ENCODE measurements around the gene PNPLA7. TPM values are rescaled to one million over a fixed set of nuclear protein-coding genes. Genes with fewer than 3 reads are reported as not detected.

PNPLA7 gene
- total RNA-seq, 1 donor from 2014 or later: 16.2 TPM

GRCh38 chr9:137583957-137584356 is 33.8 kb upstream of the PNPLA7 start:
- H3K27ac ChIP-seq: no peak overlapping the region
- no peaks in the 10 kb centered on the region for H3K27me3 ChIP-seq
- H3K4me1 ChIP-seq: peaks cover 17% of the 10 kb centered on the region
- peaks cover 0 to 63% of the 10 kb centered on the region in 2 donors for H3K36me3 ChIP-seq
- no peak for DNase-seq (ENCODE audit: extremely low spot score in 2 of 2)
- intact Hi-C loops (cut with DNase I): no loop called here
- no peak overlapping the region for H3K4me3 ChIP-seq
- no peak for TF ChIP-seq CTCF (IDR thresholded peaks at IDR 0.05)
- TF ChIP-seq POLR2AphosphoS5 (IDR thresholded peaks at IDR 0.05; ENCODE audit: insufficient read depth in 1 of 2, low read depth in 1 of 2): no peak
- TF ChIP-seq POLR2A (IDR thresholded peaks at IDR 0.05): no peak
- no peaks in the 10 kb centered on the region for H3K9me3 ChIP-seq

GRCh38 chr9:137583347-137583746 is 33.1 kb upstream of the PNPLA7 start:
- Histone ChIP-seq H3K4me1 (peaks cover 11% of the 10 kb centered on the region), H3K27ac (no peak overlapping the region), H3K9me3 (no peaks in the 10 kb centered on the region), H3K27me3 (no peaks in the 10 kb centered on the region), H3K36me3 (peaks cover 0 to 62% of the 10 kb centered on the region in 2 donors), H3K4me3 (no peak overlapping the region)
- intact Hi-C loops (cut with DNase I): no loop called here
- no peak for DNase-seq (ENCODE audit: extremely low spot score in 2 of 2)
- TF ChIP-seq CTCF (IDR thresholded peaks at IDR 0.05) (no peak), POLR2A (IDR thresholded peaks at IDR 0.05) (no peak), POLR2AphosphoS5 (IDR thresholded peaks at IDR 0.05; ENCODE audit: insufficient read depth in 1 of 2, low read depth in 1 of 2) (no peak)

- intact Hi-C loops (cut with DNase I): no loop called here
These were observed 32.2 kb upstream of the PNPLA7 start for GRCh38 chr9:137582286-137582860.

GRCh38 chr9:137581361-137582285 is 31.4 kb upstream of the PNPLA7 start:
- no peak for DNase-seq (ENCODE audit: extremely low spot score in 2 of 2)
- Histone ChIP-seq H3K27ac (no peak overlapping the region), H3K36me3 (peaks cover 0 to 47% of the 10 kb centered on the region in 2 donors), H3K9me3 (no peaks in the 10 kb centered on the region), H3K4me3 (no peak overlapping the region), H3K27me3 (no peaks in the 10 kb centered on the region), H3K4me1 (peaks cover 24% of the 10 kb centered on the region)
- intact Hi-C loops (cut with DNase I): no loop called here
- TF ChIP-seq POLR2AphosphoS5 (IDR thresholded peaks at IDR 0.05; ENCODE audit: insufficient read depth in 1 of 2, low read depth in 1 of 2) (no peak), CTCF (IDR thresholded peaks at IDR 0.05) (no peak), POLR2A (IDR thresholded peaks at IDR 0.05) (no peak)

More at GRCh38 chr9:137582286-137582860, 32.2 kb upstream of the PNPLA7 start:
- no peak overlapping the region for H3K27ac ChIP-seq
- no peaks in the 10 kb centered on the region for H3K27me3 ChIP-seq
- H3K4me1 ChIP-seq: peaks cover 17% of the 10 kb centered on the region
- DNase-seq (ENCODE audit: extremely low spot score in 2 of 2): no peak
- TF ChIP-seq POLR2A (IDR thresholded peaks at IDR 0.05) (no peak), CTCF (IDR thresholded peaks at IDR 0.05) (no peak), POLR2AphosphoS5 (IDR thresholded peaks at IDR 0.05; ENCODE audit: insufficient read depth in 1 of 2, low read depth in 1 of 2) (no peak)
- H3K9me3 ChIP-seq: no peaks in the 10 kb centered on the region
- no peak overlapping the region for H3K4me3 ChIP-seq
- peaks cover 0 to 55% of the 10 kb centered on the region in 2 donors for H3K36me3 ChIP-seq

- intact Hi-C loops (cut with DNase I): no loop called here
- DNase-seq (ENCODE audit: extremely low spot score in 2 of 2): no peak
- Histone ChIP-seq H3K27me3 (no peaks in the 10 kb centered on the region), H3K4me3 (no peak overlapping the region), H3K4me1 (peaks cover 31% of the 10 kb centered on the region), H3K27ac (no peak overlapping the region), H3K36me3 (peaks cover 0 to 44% of the 10 kb centered on the region in 2 donors), H3K9me3 (no peaks in the 10 kb centered on the region)
- TF ChIP-seq POLR2A (IDR thresholded peaks at IDR 0.05) (no peak), POLR2AphosphoS5 (IDR thresholded peaks at IDR 0.05; ENCODE audit: insufficient read depth in 1 of 2, low read depth in 1 of 2) (no peak), CTCF (IDR thresholded peaks at IDR 0.05) (no peak)
These were observed 30.7 kb upstream of the PNPLA7 start for GRCh38 chr9:137580954-137581322.
